Nephron progenitor cell (in vitro differentiated cells): ENCODE data around the gene CDC25A.

ENCODE experiments used
- DNase-seq: peaks from one replicate; pipeline ENCODE4 v3.0.0; 2021
- H3K27ac Mint-ChIP-seq: 2 replicates; pipeline ENCODE4 v1.8.0; 2021; ENCODE audit warnings: mild to moderate bottlenecking, moderate library complexity, mixed read lengths
- H3K27me3 Mint-ChIP-seq: 2 replicates; pipeline ENCODE4 v1.8.0; 2021; ENCODE audit warnings: mild to moderate bottlenecking, low read depth, mixed read lengths; ENCODE audit not compliant: poor library complexity
- H3K36me3 Mint-ChIP-seq: 2 replicates; pipeline ENCODE4 v1.8.0; 2021; ENCODE audit warnings: low read depth, mixed read lengths
- H3K4me1 Mint-ChIP-seq: 2 replicates; pipeline ENCODE4 v1.8.0; 2021; ENCODE audit warnings: mixed read lengths
- H3K4me3 Mint-ChIP-seq: 2 replicates; pipeline ENCODE4 v1.8.0; 2021; ENCODE audit warnings: mild to moderate bottlenecking, moderate library complexity, mixed read lengths
- H3K9me3 Mint-ChIP-seq: 2 replicates; pipeline ENCODE4 v1.8.0; 2021; ENCODE audit warnings: mild to moderate bottlenecking, moderate library complexity, mixed read lengths
- CTCF ChIP-seq: fragments of 200-600 bp; sonication (generic); IDR thresholded peaks from 2 replicates; pipeline ENCODE4 v1.5.0; 2021; ENCODE audit warnings: antibody characterized with exemption

CDC25A gene

GRCh38 chr3:48185129-48185528 is 3.1 kb downstream of the CDC25A start:
- Mint-ChIP-seq H3K36me3 (peaks cover 52% of the 10 kb centered on the region), H3K27ac (no peak overlapping the region)

GRCh38 chr3:48184299-48184698 is 3.9 kb downstream of the CDC25A start:
- Mint-ChIP-seq H3K4me3 (no peak overlapping the region), H3K9me3 (no peaks in the 10 kb centered on the region)
- no peak for TF ChIP-seq CTCF

More at GRCh38 chr3:48185129-48185528, 3.1 kb downstream of the CDC25A start:
- no peaks in the 10 kb centered on the region for H3K27me3 Mint-ChIP-seq
- TF ChIP-seq CTCF = no peak
- H3K4me3 Mint-ChIP-seq = no peak overlapping the region
- no peaks in the 10 kb centered on the region for H3K9me3 Mint-ChIP-seq
- peaks cover 56% of the 10 kb centered on the region for H3K4me1 Mint-ChIP-seq
- DNase-seq = no peak

GRCh38 chr3:48180531-48181253 is 7.5 kb downstream of the CDC25A start:
- H3K4me1 Mint-ChIP-seq = peaks cover 36% of the 10 kb centered on the region
- H3K27me3 Mint-ChIP-seq = no peaks in the 10 kb centered on the region
- H3K36me3 Mint-ChIP-seq = peaks cover 83% of the 10 kb centered on the region
- no peak overlapping the region for H3K4me3 Mint-ChIP-seq
- H3K27ac Mint-ChIP-seq = peak overlapping the region; percentile 16
- DNase-seq = no peak
- no peaks in the 10 kb centered on the region for H3K9me3 Mint-ChIP-seq
- TF ChIP-seq CTCF = no peak

More at GRCh38 chr3:48184299-48184698, 3.9 kb downstream of the CDC25A start:
- no peaks in the 10 kb centered on the region for H3K27me3 Mint-ChIP-seq
- DNase-seq = no peak
- peaks cover 58% of the 10 kb centered on the region for H3K36me3 Mint-ChIP-seq
- H3K27ac Mint-ChIP-seq = no peak overlapping the region
- peaks cover 56% of the 10 kb centered on the region for H3K4me1 Mint-ChIP-seq

- H3K27ac Mint-ChIP-seq = peak overlapping the region; percentile 16
- no peak for TF ChIP-seq CTCF
- H3K27me3 Mint-ChIP-seq = no peaks in the 10 kb centered on the region
- H3K9me3 Mint-ChIP-seq = no peaks in the 10 kb centered on the region
- DNase-seq = no peak
- no peak overlapping the region for H3K4me3 Mint-ChIP-seq
- H3K36me3 Mint-ChIP-seq = peaks cover 83% of the 10 kb centered on the region
- H3K4me1 Mint-ChIP-seq = peaks cover 29% of the 10 kb centered on the region
These were observed 8.2 kb downstream of the CDC25A start for GRCh38 chr3:48180021-48180420.

GRCh38 chr3:48178072-48178471 is 10.1 kb downstream of the CDC25A start:
- no peaks in the 10 kb centered on the region for H3K9me3 Mint-ChIP-seq
- H3K4me3 Mint-ChIP-seq = no peak overlapping the region
- no peak for DNase-seq
- no peak overlapping the region for H3K27ac Mint-ChIP-seq
- H3K4me1 Mint-ChIP-seq = peaks cover 26% of the 10 kb centered on the region
- no peak for TF ChIP-seq CTCF
- no peaks in the 10 kb centered on the region for H3K27me3 Mint-ChIP-seq
- peaks cover 83% of the 10 kb centered on the region for H3K36me3 Mint-ChIP-seq

- Mint-ChIP-seq H3K27ac (no peak overlapping the region), H3K27me3 (peaks cover 7% of the 10 kb centered on the region), H3K36me3 (peaks cover 37% of the 10 kb centered on the region), H3K9me3 (no peaks in the 10 kb centered on the region), H3K4me3 (no peak overlapping the region), H3K4me1 (peaks cover 22% of the 10 kb centered on the region)
- peak; percentile 74 for DNase-seq
- TF ChIP-seq CTCF = peak; percentile 69
These were observed 30.3 kb downstream of the CDC25A start for GRCh38 chr3:48157950-48158376.
